NK-92 (cell line): ENCODE data around the gene STYXL1.

Experiments
- DNase-seq: peaks from one replicate; lab custom pipeline; 2025; ENCODE audit not compliant: unreplicated experiment; lab: John Stamatoyannopoulos, UW

Gene STYXL1

GRCh38 chr7:75981453-75982305 is 66.1 kb downstream of the STYXL1 start:
- DNase-seq = no peak

GRCh38 chr7:75981203-75981452 is 66.7 kb downstream of the STYXL1 start:
- no peak for DNase-seq

- no peak for DNase-seq
Observed at GRCh38 chr7:75980430-75981202, 67.2 kb downstream of the STYXL1 start.

- no peak for DNase-seq
Observed at GRCh38 chr7:75979759-75980429, 67.9 kb downstream of the STYXL1 start.

- DNase-seq = no peak
Observed at GRCh38 chr7:75977743-75978142, 70.1 kb downstream of the STYXL1 start.

- no peak for DNase-seq
Observed at GRCh38 chr7:75971961-75972763, 75.6 kb downstream of the STYXL1 start.

GRCh38 chr7:75971309-75971960 is 76.4 kb downstream of the STYXL1 start:
- no peak for DNase-seq

GRCh38 chr7:75969704-75970498 is 77.9 kb downstream of the STYXL1 start:
- DNase-seq = no peak

- no peak for DNase-seq
Observed at GRCh38 chr7:75969182-75969581, 78.6 kb downstream of the STYXL1 start.

- no peak for DNase-seq
Observed at GRCh38 chr7:75968561-75969001, 79.2 kb downstream of the STYXL1 start.

GRCh38 chr7:75968012-75968411 is 79.8 kb downstream of the STYXL1 start:
- DNase-seq = no peak

GRCh38 chr7:75967487-75967997 is 80.3 kb downstream of the STYXL1 start:
- no peak for DNase-seq

- DNase-seq = no peak
Observed at GRCh38 chr7:75967055-75967454, 80.7 kb downstream of the STYXL1 start.

GRCh38 chr7:75966190-75966961 is 81.4 kb downstream of the STYXL1 start:
- no peak for DNase-seq

GRCh38 chr7:75965617-75966016 is 82.2 kb downstream of the STYXL1 start:
- DNase-seq = no peak

- DNase-seq = no peak
Observed at GRCh38 chr7:75963381-75963995, 84.3 kb downstream of the STYXL1 start.

- DNase-seq = no peak
Observed at GRCh38 chr7:75962607-75963380, 85.0 kb downstream of the STYXL1 start.

- no peak for DNase-seq
Observed at GRCh38 chr7:75961218-75961617, 86.6 kb downstream of the STYXL1 start.
